ENCODE measurements around the gene CTNNA1.

Gene CTNNA1

DNA sequence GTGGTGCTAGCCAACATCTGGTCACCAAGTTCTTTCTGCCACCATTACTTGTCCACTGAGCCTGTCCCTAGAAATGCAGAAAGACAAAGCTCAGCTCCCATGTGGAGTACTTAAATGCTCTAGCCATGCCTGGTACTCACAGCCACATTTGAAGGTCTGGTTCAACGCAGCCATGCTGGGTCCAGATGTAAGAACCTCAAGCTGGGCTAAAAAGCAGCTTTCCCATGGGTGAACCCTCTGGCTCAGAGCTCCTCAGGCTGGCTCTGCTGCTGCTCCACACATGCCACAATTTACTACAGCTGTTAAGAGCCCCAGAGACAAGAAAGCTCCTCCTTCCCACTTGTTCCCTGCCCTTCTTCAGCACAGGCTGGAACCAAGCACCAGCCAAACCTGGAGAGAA lies 219.0 kb downstream of the CTNNA1 start:
- DNase-seq (ENCODE audit: low read depth, low spot score), result no peak
- Histone ChIP-seq H3K9ac (ENCODE audit: insufficient read length, low read depth) (no peak overlapping the region), H3K36me3 (ENCODE audit: insufficient read depth, insufficient read length, low read length) (no peaks in the 10 kb centered on the region), H3K9me3 (ENCODE audit: insufficient read depth, low read length) (no peaks in the 10 kb centered on the region), H3K4me3 (ENCODE audit: insufficient read length, low read depth) (no peak overlapping the region), H3K27me3 (ENCODE audit: insufficient read depth, insufficient read length) (no peaks in the 10 kb centered on the region), H3K4me1 (ENCODE audit: insufficient read depth, insufficient read length) (peaks cover 7% of the 10 kb centered on the region)
- TF ChIP-seq SUZ12 (IDR thresholded peaks at IDR 0.05; ENCODE audit: extremely low read depth, insufficient read depth, insufficient read length) (no peak), ZNF274 (IDR thresholded peaks at IDR 0.05; ENCODE audit: low read depth, low read length) (no peak), YY1 (IDR thresholded peaks at IDR 0.05; ENCODE audit: insufficient read depth, insufficient read length) (no peak)

DNA sequence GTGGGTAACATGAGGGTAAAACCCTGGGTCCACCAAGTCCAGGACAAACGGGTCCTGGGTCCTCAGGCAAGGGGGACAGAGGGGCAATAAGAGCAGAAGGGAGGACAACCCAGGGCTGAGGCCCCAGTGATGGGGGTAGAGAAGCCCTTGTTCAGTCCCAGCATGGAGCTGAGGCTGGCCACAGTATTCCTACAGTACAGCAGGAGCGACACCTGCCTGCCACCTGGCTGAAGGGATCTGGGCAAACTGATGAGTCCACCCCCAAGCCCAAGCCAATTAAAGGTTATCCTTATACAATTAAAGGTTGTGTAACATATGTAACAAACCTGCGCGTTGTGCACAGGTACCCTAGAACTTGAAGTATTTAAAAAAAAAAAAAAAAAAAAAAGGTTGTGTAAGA lies 219.6 kb downstream of the CTNNA1 start:
- no peak for DNase-seq (ENCODE audit: low read depth, low spot score)
- no peaks in the 10 kb centered on the region for H3K36me3 ChIP-seq (ENCODE audit: insufficient read depth, insufficient read length, low read length)
- peaks cover 7% of the 10 kb centered on the region for H3K4me1 ChIP-seq (ENCODE audit: insufficient read depth, insufficient read length)
- no peak overlapping the region for H3K9ac ChIP-seq (ENCODE audit: insufficient read length, low read depth)
- no peak overlapping the region for H3K4me3 ChIP-seq (ENCODE audit: insufficient read length, low read depth)
- TF ChIP-seq YY1 (IDR thresholded peaks at IDR 0.05; ENCODE audit: insufficient read depth, insufficient read length) (no peak), SUZ12 (IDR thresholded peaks at IDR 0.05; ENCODE audit: extremely low read depth, insufficient read depth, insufficient read length) (no peak), ZNF274 (IDR thresholded peaks at IDR 0.05; ENCODE audit: low read depth, low read length) (no peak)
- H3K27me3 ChIP-seq (ENCODE audit: insufficient read depth, insufficient read length), result no peaks in the 10 kb centered on the region
- no peaks in the 10 kb centered on the region for H3K9me3 ChIP-seq (ENCODE audit: insufficient read depth, low read length)

DNA sequence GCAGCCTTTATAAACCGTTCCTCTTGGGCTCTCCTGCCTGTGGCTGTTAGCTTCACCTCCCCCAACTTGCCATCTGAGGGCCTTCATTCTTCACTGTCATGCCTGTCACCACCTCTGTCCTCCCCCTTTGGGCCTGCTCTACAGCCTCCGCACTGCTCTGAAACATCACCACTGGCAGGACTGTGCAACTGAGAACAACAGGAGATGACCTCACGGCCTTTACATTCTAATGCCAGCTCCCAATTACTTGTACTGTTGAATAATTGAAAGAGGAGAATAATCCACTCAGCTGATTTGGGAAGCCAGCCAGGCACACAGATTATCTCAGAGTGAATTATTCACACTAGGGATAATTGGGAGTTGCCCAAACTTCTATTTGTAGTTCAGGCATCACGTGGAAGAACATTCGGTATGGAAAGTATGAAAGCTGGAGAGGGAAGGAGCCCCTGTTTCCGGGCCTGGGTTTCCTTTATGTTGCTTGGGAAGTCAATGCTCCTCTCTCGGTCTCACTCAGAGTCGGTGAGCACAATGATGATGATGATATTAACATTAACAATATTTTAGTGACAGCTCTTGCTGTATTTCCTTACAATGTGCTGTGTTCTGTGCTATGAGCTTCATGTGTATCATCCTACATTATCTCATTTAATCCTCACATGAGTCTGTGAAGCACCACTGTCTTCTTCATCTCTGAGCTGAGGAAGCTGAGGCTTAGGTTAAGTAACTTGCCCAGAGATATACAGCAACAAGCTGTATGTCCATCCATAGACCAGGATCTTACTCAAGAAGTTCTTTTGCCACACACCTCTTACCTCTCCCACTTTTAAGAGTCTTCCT lies 221.2 kb downstream of the CTNNA1 start:
- no peaks in the 10 kb centered on the region for H3K27me3 ChIP-seq (ENCODE audit: insufficient read depth, insufficient read length)
- DNase-seq (ENCODE audit: low read depth, low spot score), result no peak
- no peaks in the 10 kb centered on the region for H3K9me3 ChIP-seq (ENCODE audit: insufficient read depth, low read length)
- H3K36me3 ChIP-seq (ENCODE audit: insufficient read depth, insufficient read length, low read length), result no peaks in the 10 kb centered on the region
- H3K4me1 ChIP-seq (ENCODE audit: insufficient read depth, insufficient read length), result peaks cover 4% of the 10 kb centered on the region
- no peak overlapping the region for H3K9ac ChIP-seq (ENCODE audit: insufficient read length, low read depth)
- TF ChIP-seq SUZ12 (IDR thresholded peaks at IDR 0.05; ENCODE audit: extremely low read depth, insufficient read depth, insufficient read length) (no peak), YY1 (IDR thresholded peaks at IDR 0.05; ENCODE audit: insufficient read depth, insufficient read length) (no peak), ZNF274 (IDR thresholded peaks at IDR 0.05; ENCODE audit: low read depth, low read length) (no peak)
- H3K4me3 ChIP-seq (ENCODE audit: insufficient read length, low read depth), result no peak overlapping the region

DNA sequence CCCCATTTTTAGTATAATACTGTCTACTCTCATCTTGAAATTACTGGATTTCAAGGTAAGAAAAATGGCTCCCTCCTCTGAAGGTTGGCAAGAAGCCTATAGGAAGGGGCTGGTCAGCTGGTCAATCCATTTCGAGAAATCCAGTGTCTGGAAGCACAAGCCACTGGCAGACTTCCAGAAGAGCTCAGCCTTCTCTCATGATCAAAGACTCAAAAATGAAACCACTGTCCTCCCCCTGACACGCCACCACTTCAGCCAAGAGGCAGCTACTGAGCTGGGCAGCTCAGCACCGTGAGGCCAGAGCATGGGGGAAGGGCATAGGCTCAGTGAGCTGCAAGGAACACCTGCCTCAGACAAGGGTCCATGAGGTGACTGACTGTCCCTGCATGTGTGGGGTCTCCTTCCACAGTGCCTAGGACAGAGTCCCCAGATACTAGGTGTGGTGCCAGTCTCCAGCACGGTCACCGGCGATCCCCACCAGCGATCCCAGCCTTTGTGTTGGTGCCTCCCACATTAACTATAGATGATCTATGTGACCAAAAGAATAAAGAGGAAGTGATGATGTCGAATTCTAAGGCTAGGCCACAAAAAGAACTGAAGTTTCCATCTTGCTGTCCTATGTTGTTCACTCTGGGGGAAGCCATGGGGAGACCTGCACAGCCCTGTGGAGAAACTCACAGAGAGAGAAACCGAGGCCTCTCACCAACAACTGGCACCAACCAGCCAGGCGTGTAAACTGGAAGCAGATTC lies 222.0 kb downstream of the CTNNA1 start:
- no peaks in the 10 kb centered on the region for H3K27me3 ChIP-seq (ENCODE audit: insufficient read depth, insufficient read length)
- no peaks in the 10 kb centered on the region for H3K36me3 ChIP-seq (ENCODE audit: insufficient read depth, insufficient read length, low read length)
- no peaks in the 10 kb centered on the region for H3K9me3 ChIP-seq (ENCODE audit: insufficient read depth, low read length)
- peaks cover 4% of the 10 kb centered on the region for H3K4me1 ChIP-seq (ENCODE audit: insufficient read depth, insufficient read length)
- no peak for DNase-seq (ENCODE audit: low read depth, low spot score)
- no peak overlapping the region for H3K9ac ChIP-seq (ENCODE audit: insufficient read length, low read depth)
- TF ChIP-seq YY1 (IDR thresholded peaks at IDR 0.05; ENCODE audit: insufficient read depth, insufficient read length) (no peak), ZNF274 (IDR thresholded peaks at IDR 0.05; ENCODE audit: low read depth, low read length) (no peak), SUZ12 (IDR thresholded peaks at IDR 0.05; ENCODE audit: extremely low read depth, insufficient read depth, insufficient read length) (no peak)
- no peak overlapping the region for H3K4me3 ChIP-seq (ENCODE audit: insufficient read length, low read depth)

DNA sequence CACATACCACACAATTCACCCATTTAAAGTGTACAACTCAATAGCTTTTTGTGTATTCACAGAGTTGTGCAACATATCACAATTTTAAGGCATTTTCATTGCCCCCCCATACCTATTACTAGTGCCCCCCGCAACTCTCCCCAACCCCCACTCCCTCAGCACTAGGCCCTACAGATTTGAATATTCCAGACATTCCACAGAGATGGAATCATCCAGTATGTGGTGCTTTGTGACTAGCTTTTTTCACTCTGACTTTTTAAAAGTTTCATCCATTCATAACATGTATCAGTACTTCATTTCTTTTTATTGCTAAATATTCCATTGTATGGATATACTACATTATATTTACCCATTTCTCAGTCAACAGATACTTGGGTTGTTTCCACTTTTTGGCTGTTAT lies 224.9 kb downstream of the CTNNA1 start:
- Histone ChIP-seq H3K4me1 (ENCODE audit: insufficient read depth, insufficient read length) (no peaks in the 10 kb centered on the region), H3K9me3 (ENCODE audit: insufficient read depth, low read length) (no peaks in the 10 kb centered on the region), H3K36me3 (ENCODE audit: insufficient read depth, insufficient read length, low read length) (no peaks in the 10 kb centered on the region), H3K9ac (ENCODE audit: insufficient read length, low read depth) (no peak overlapping the region), H3K27me3 (ENCODE audit: insufficient read depth, insufficient read length) (no peaks in the 10 kb centered on the region), H3K4me3 (ENCODE audit: insufficient read length, low read depth) (no peak overlapping the region)
- TF ChIP-seq YY1 (IDR thresholded peaks at IDR 0.05; ENCODE audit: insufficient read depth, insufficient read length), result no peak
- no peak for TF ChIP-seq ZNF274 (IDR thresholded peaks at IDR 0.05; ENCODE audit: low read depth, low read length)
- TF ChIP-seq SUZ12 (IDR thresholded peaks at IDR 0.05; ENCODE audit: extremely low read depth, insufficient read depth, insufficient read length), result no peak
- no peak for DNase-seq (ENCODE audit: low read depth, low spot score)

DNA sequence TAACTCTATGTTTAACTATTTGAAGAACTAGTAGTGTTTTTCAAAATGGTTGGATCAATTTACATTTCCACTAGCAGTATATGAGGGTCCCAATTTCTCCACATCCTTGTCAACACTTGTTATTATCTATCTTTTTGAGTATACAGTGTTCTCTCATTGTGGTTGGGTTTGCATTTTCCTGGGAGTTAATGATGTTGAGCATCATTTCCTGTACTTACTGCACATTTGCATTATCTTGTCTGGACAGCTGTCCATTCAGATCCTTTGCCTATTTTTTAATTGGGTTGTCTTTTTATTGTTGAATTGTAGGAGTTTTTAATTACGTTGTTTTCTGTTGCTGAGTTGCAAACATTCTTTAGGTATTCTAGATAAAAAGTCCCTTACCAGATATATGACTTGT lies 225.4 kb downstream of the CTNNA1 start:
- no peak overlapping the region for H3K9ac ChIP-seq (ENCODE audit: insufficient read length, low read depth)
- H3K36me3 ChIP-seq (ENCODE audit: insufficient read depth, insufficient read length, low read length), result no peaks in the 10 kb centered on the region
- H3K4me1 ChIP-seq (ENCODE audit: insufficient read depth, insufficient read length), result no peaks in the 10 kb centered on the region
- no peaks in the 10 kb centered on the region for H3K27me3 ChIP-seq (ENCODE audit: insufficient read depth, insufficient read length)
- TF ChIP-seq SUZ12 (IDR thresholded peaks at IDR 0.05; ENCODE audit: extremely low read depth, insufficient read depth, insufficient read length) (no peak), YY1 (IDR thresholded peaks at IDR 0.05; ENCODE audit: insufficient read depth, insufficient read length) (no peak), ZNF274 (IDR thresholded peaks at IDR 0.05; ENCODE audit: low read depth, low read length) (no peak)
- H3K4me3 ChIP-seq (ENCODE audit: insufficient read length, low read depth), result no peak overlapping the region
- no peaks in the 10 kb centered on the region for H3K9me3 ChIP-seq (ENCODE audit: insufficient read depth, low read length)
- DNase-seq (ENCODE audit: low read depth, low spot score), result no peak

DNA sequence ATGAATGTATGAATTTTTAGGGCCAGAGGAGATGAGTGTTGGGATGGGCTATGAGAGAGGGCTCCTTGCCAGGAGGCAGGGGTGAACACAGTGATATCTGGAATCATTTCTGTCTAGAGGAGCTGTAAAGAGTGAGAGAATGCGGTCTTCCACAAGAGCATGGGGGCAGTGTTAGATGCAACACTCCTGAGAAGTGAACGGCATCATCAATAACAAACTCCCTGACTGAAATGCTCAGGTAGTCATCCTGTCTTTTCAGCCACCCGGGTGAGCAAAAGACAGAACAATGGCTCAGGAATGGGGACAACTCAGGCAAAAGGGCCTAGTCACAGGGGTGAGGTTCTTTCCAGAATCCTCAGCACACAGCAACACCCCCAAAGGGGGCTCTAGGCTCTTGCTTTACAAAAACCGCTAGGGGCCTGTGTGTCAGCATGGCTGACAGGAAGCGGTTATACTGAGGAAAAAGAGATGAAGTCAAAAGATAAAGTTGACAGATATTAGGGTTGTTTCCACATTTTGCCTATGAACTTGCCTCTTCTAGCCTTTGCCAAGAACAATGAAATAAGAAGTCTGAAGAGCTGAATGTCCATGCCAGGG lies 226.6 kb downstream of the CTNNA1 start:
- Histone ChIP-seq H3K9me3 (ENCODE audit: insufficient read depth, low read length) (no peaks in the 10 kb centered on the region), H3K4me1 (ENCODE audit: insufficient read depth, insufficient read length) (no peaks in the 10 kb centered on the region), H3K9ac (ENCODE audit: insufficient read length, low read depth) (no peak overlapping the region), H3K4me3 (ENCODE audit: insufficient read length, low read depth) (no peak overlapping the region), H3K36me3 (ENCODE audit: insufficient read depth, insufficient read length, low read length) (no peaks in the 10 kb centered on the region), H3K27me3 (ENCODE audit: insufficient read depth, insufficient read length) (no peaks in the 10 kb centered on the region)
- DNase-seq (ENCODE audit: low read depth, low spot score), result no peak
- TF ChIP-seq SUZ12 (IDR thresholded peaks at IDR 0.05; ENCODE audit: extremely low read depth, insufficient read depth, insufficient read length) (no peak), ZNF274 (IDR thresholded peaks at IDR 0.05; ENCODE audit: low read depth, low read length) (no peak), YY1 (IDR thresholded peaks at IDR 0.05; ENCODE audit: insufficient read depth, insufficient read length) (no peak)
